WTC11 (cell line): ENCODE data around the gene ELMOD1.

ENCODE experiments used
- ATF2 ChIP-seq: sonication (generic); formaldehyde crosslinking; IDR thresholded peaks from 2 replicates; pipeline ENCODE4 v1.8.1; 2022; ENCODE audit warnings: low read depth, missing genetic modification reagents, borderline replicate concordance
- CBFB ChIP-seq: sonication (generic); formaldehyde crosslinking; IDR thresholded peaks from 2 replicates; pipeline ENCODE4 v1.8.1; 2022; ENCODE audit warnings: mild to moderate bottlenecking, low read depth, missing genetic modification reagents
- CTCF ChIP-seq: fragments of 200-600 bp; IDR thresholded peaks from 2 replicates; pipeline ENCODE4 v1.8.0; 2022; ENCODE audit warnings: antibody characterized with exemption
- FOXJ3 ChIP-seq: sonication (generic); formaldehyde crosslinking; IDR thresholded peaks from 2 replicates; pipeline ENCODE4 v1.9.0; 2021; ENCODE audit warnings: missing genetic modification reagents, mild to moderate bottlenecking, borderline replicate concordance
- NFYB ChIP-seq: sonication (generic); formaldehyde crosslinking; conservative IDR thresholded peaks from 2 replicates; pipeline ENCODE4 v1.8.0; 2022; ENCODE audit warnings: low read depth, missing genetic modification reagents
- SMAD3 ChIP-seq: sonication (generic); formaldehyde crosslinking; IDR thresholded peaks from 2 replicates; pipeline ENCODE4 v1.8.0; 2022; ENCODE audit warnings: missing genetic modification reagents, mild to moderate bottlenecking, borderline replicate concordance
- SP1 ChIP-seq: sonication (generic); formaldehyde crosslinking; conservative IDR thresholded peaks from 2 replicates; pipeline ENCODE4 v1.8.1; 2022; ENCODE audit warnings: missing genetic modification reagents
- STAT6 ChIP-seq: sonication (generic); formaldehyde crosslinking; conservative IDR thresholded peaks from 2 replicates; pipeline ENCODE4 v1.8.1; 2023; ENCODE audit warnings: mild to moderate bottlenecking, low read depth, missing genetic modification reagents, moderate library complexity
- TEAD4 ChIP-seq: sonication (generic); formaldehyde crosslinking; IDR thresholded peaks from 2 replicates; pipeline ENCODE4 v1.8.0; 2022; ENCODE audit warnings: mild to moderate bottlenecking, missing genetic modification reagents
- TF ChIP-seq, protein P1 (sequence below): sonication (generic); formaldehyde crosslinking; IDR thresholded peaks from 2 replicates; pipeline ENCODE4 v1.8.1; 2023; ENCODE audit warnings: mild to moderate bottlenecking, missing genetic modification reagents
- TF ChIP-seq, protein P2 (sequence below): sonication (generic); formaldehyde crosslinking; IDR thresholded peaks from 2 replicates; pipeline ENCODE4 v1.8.0; 2022; ENCODE audit warnings: mild to moderate bottlenecking, missing genetic modification reagents
- TF ChIP-seq, protein P3 (sequence below): sonication (generic); formaldehyde crosslinking; IDR thresholded peaks from 2 replicates; pipeline ENCODE4 v1.8.1; 2023; ENCODE audit warnings: mild to moderate bottlenecking, missing genetic modification reagents, borderline replicate concordance

- TF ChIP-seq CTCF = no peak
- TF ChIP-seq NFYB = no peak
- TF ChIP-seq, protein P1, sequence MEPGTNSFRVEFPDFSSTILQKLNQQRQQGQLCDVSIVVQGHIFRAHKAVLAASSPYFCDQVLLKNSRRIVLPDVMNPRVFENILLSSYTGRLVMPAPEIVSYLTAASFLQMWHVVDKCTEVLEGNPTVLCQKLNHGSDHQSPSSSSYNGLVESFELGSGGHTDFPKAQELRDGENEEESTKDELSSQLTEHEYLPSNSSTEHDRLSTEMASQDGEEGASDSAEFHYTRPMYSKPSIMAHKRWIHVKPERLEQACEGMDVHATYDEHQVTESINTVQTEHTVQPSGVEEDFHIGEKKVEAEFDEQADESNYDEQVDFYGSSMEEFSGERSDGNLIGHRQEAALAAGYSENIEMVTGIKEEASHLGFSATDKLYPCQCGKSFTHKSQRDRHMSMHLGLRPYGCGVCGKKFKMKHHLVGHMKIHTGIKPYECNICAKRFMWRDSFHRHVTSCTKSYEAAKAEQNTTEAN = no peak
- TF ChIP-seq ATF2 (CRISPR knock-in tag) = no peak
- TF ChIP-seq TEAD4 (CRISPR knock-in tag) = no peak
- TF ChIP-seq, protein P2, sequence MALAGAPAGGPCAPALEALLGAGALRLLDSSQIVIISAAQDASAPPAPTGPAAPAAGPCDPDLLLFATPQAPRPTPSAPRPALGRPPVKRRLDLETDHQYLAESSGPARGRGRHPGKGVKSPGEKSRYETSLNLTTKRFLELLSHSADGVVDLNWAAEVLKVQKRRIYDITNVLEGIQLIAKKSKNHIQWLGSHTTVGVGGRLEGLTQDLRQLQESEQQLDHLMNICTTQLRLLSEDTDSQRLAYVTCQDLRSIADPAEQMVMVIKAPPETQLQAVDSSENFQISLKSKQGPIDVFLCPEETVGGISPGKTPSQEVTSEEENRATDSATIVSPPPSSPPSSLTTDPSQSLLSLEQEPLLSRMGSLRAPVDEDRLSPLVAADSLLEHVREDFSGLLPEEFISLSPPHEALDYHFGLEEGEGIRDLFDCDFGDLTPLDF = no peak
- TF ChIP-seq SP1 (CRISPR knock-in tag) = no peak
- no peak for TF ChIP-seq FOXJ3 (CRISPR knock-in tag)
- TF ChIP-seq, protein P3, sequence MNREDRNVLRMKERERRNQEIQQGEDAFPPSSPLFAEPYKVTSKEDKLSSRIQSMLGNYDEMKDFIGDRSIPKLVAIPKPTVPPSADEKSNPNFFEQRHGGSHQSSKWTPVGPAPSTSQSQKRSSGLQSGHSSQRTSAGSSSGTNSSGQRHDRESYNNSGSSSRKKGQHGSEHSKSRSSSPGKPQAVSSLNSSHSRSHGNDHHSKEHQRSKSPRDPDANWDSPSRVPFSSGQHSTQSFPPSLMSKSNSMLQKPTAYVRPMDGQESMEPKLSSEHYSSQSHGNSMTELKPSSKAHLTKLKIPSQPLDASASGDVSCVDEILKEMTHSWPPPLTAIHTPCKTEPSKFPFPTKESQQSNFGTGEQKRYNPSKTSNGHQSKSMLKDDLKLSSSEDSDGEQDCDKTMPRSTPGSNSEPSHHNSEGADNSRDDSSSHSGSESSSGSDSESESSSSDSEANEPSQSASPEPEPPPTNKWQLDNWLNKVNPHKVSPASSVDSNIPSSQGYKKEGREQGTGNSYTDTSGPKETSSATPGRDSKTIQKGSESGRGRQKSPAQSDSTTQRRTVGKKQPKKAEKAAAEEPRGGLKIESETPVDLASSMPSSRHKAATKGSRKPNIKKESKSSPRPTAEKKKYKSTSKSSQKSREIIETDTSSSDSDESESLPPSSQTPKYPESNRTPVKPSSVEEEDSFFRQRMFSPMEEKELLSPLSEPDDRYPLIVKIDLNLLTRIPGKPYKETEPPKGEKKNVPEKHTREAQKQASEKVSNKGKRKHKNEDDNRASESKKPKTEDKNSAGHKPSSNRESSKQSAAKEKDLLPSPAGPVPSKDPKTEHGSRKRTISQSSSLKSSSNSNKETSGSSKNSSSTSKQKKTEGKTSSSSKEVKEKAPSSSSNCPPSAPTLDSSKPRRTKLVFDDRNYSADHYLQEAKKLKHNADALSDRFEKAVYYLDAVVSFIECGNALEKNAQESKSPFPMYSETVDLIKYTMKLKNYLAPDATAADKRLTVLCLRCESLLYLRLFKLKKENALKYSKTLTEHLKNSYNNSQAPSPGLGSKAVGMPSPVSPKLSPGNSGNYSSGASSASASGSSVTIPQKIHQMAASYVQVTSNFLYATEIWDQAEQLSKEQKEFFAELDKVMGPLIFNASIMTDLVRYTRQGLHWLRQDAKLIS (CRISPR knock-in tag) = no peak
- TF ChIP-seq STAT6 (CRISPR knock-in tag) = no peak
- TF ChIP-seq CBFB = no peak
- TF ChIP-seq SMAD3 (CRISPR knock-in tag) = no peak
These were observed 17.9 kb downstream of the ELMOD1 start for GRCh38 chr11:107608809-107609208.
